K562 (cell line): ENCODE measurements around the gene PLXNB1. TPM values are rescaled to one million over a fixed set of nuclear protein-coding genes. Genes with fewer than 3 reads are reported as not detected.

Source experiments
- ATAC-seq: fragments of 200-7000 bp; cut with Tn5 transposase; 3 replicates; pipeline ENCODE4 v1.9.1; 2020; ENCODE audit warnings: moderate library complexity
- BruUV-seq: library from RNA; stranded (reverse); fragments of 400-500 nt; replicated peaks from 2 replicates; lab custom pipeline; 2021; lab: Mats Ljungman, UMichigan
- CTCF ChIA-PET: fragments of 300-600 bp; formaldehyde crosslinking; extraction: SDS; loops from one replicate; lab custom pipeline; 2021; ENCODE audit warnings: low intra/inter-chr PET ratio; lab: Yijun Ruan, JAX
- POLR2A ChIA-PET: fragments of 300-600, 350-650 bp; sonication (Branson Sonifier 250); formaldehyde crosslinking; extraction: SDS; loops from one replicate; lab custom pipeline; 2021; ENCODE audit warnings: antibody characterized with exemption, inconsistent platforms; lab: Yijun Ruan, JAX
- DNase-seq, 4 experiments: peaks; one replicate each; pipeline versions ENCODE4 v3.0.0 to v3.0.0-alpha.2; 2011 to 2018; ENCODE audit warnings: low spot score in 3 of 4, mixed read lengths in 3 of 4; ENCODE audit errors: extremely low read depth in 1 of 4
- FAIRE-seq: peaks from 2 replicates; lab custom pipeline; 2011; peaks lifted over from hg19 to GRCh38; lab: Jason Lieb, UNC
- H2AFZ ChIP-seq: 2 replicates; pipeline ENCODE4 v1.6.0; 2011; ENCODE audit warnings: low read depth, low read length, control low read depth, inconsistent platforms
- H3K27ac ChIP-seq: fragments of 200-600 bp; 3 replicates; pipeline ENCODE4 v1.8.0; 2011; ENCODE audit warnings: low read depth, mild to moderate bottlenecking, control low read depth, inconsistent platforms, low read length, moderate library complexity, mixed read lengths; ENCODE audit errors: extremely low read depth
- H3K27me3 ChIP-seq, 2 experiments: fragments of 300-600 bp in 1 of 2; 2 replicates in 1 of 2; 3 replicates in 1 of 2; pipeline versions ENCODE4 v1.6.0 to v1.8.0; 2011; ENCODE audit warnings: inconsistent platforms in 2 of 2, low read length in 2 of 2, mild to moderate bottlenecking in 1 of 2, mixed read lengths in 1 of 2, moderate library complexity in 1 of 2; ENCODE audit not compliant: control insufficient read depth in 2 of 2, insufficient read depth in 2 of 2
- H3K36me3 ChIP-seq: fragments of 300-600 bp; 3 replicates; pipeline ENCODE4 v1.8.0; 2011; ENCODE audit warnings: mild to moderate bottlenecking, low read length, inconsistent platforms; ENCODE audit not compliant: control insufficient read depth, insufficient read depth
- H3K4me1 ChIP-seq, 2 experiments: fragments of 200-600 bp in 1 of 2; replicated peaks in 1 of 2; 2 replicates in 1 of 2; 3 replicates in 1 of 2; pipeline versions ENCODE4 v1.5.1 to v1.8.0; 2011; ENCODE audit warnings: inconsistent platforms in 2 of 2, low read length in 2 of 2, mild to moderate bottlenecking in 1 of 2, mixed read lengths in 1 of 2, moderate library complexity in 1 of 2; ENCODE audit not compliant: control insufficient read depth in 2 of 2, insufficient read depth in 2 of 2
- H3K4me2 ChIP-seq: 2 replicates; pipeline ENCODE4 v1.6.1; 2011; ENCODE audit warnings: low read length, control low read depth, inconsistent platforms, mixed read lengths; ENCODE audit not compliant: insufficient read depth
- H3K4me3 ChIP-seq: fragments of 200-600 bp; sonication (generic), shearing (Covaris generic); 2 replicates; pipeline ENCODE4 v1.5.1; 2016; ENCODE audit warnings: control low read depth, inconsistent platforms
- H3K79me2 ChIP-seq: fragments of 200-600 bp; 3 replicates; pipeline ENCODE4 v1.8.0; 2011; ENCODE audit warnings: low read length, inconsistent platforms; ENCODE audit not compliant: control insufficient read depth, insufficient read depth
- H3K9ac ChIP-seq, 2 experiments: 2 replicates each; pipeline versions ENCODE4 v1.6.0 to v1.6.1; 2011; ENCODE audit warnings: low read depth in 2 of 2, low read length in 2 of 2, control low read depth in 1 of 2, inconsistent platforms in 1 of 2, mild to moderate bottlenecking in 1 of 2, mixed read lengths in 1 of 2; ENCODE audit not compliant: insufficient read depth in 1 of 2
- H3K9me1 ChIP-seq: one replicate; pipeline ENCODE4 v1.6.0; 2011; ENCODE audit warnings: inconsistent platforms, mild to moderate bottlenecking, low read length, moderate library complexity; ENCODE audit not compliant: control insufficient read depth, insufficient read depth
- H3K9me3 ChIP-seq: replicated peaks from 2 replicates; pipeline ENCODE4 v1.5.1; 2011; ENCODE audit warnings: low read depth, low read length, inconsistent platforms; ENCODE audit not compliant: control insufficient read depth, insufficient read depth
- H4K20me1 ChIP-seq: replicated peaks from 2 replicates; pipeline ENCODE4 v1.6.1; 2011; ENCODE audit warnings: low read length, inconsistent platforms, mixed read lengths; ENCODE audit not compliant: control insufficient read depth, insufficient read depth
- ARNT ChIP-seq, 2 experiments: fragments of 450-650 bp; IDR thresholded peaks; 2 replicates each; pipeline ENCODE4 v1.6.1; 2016; ENCODE audit warnings: mild to moderate bottlenecking in 1 of 2
- BACH1 ChIP-seq: fragments of 200-800 bp; sonication (Bioruptor generic); IDR thresholded peaks from 2 replicates; pipeline ENCODE4 v1.6.1; 2016; ENCODE audit warnings: missing genetic modification characterization, missing compliant biosample characterization
- HDAC2 ChIP-seq: fragments of 450-650 bp; IDR thresholded peaks from 2 replicates; pipeline ENCODE4 v1.6.1; 2016; ENCODE audit warnings: mild to moderate bottlenecking
- KDM4B ChIP-seq, 2 experiments: fragments of 450-650 bp in 1 of 2; sonication (generic) in 1 of 2; IDR thresholded peaks; 2 replicates each; pipeline ENCODE4 v1.6.1; 2016 to 2017; ENCODE audit warnings: borderline replicate concordance in 2 of 2, antibody characterized with exemption in 1 of 2, low read depth in 1 of 2, mild to moderate bottlenecking in 1 of 2
- ZBTB17 ChIP-seq: fragments of 450-650 bp; formaldehyde crosslinking; IDR thresholded peaks from 2 replicates; pipeline ENCODE4 v1.4.0; 2020; ENCODE audit warnings: mild to moderate bottlenecking
- ZNF239 ChIP-seq: fragments of 250-450 bp; sonication (Bioruptor Pico); IDR thresholded peaks from 2 replicates; pipeline ENCODE4 v1.4.0; 2020; ENCODE audit warnings: mild to moderate bottlenecking
- ZNF316 ChIP-seq: fragments of 450-650 bp; IDR thresholded peaks from 2 replicates; pipeline ENCODE4 v1.6.1; 2016
- WGBS: fragments of 100-300 bp; shearing (Covaris generic); methylation state at CpG from one replicate; pipeline ENCODE4 v1.1.6; 2016; ENCODE audit warnings: low coverage, mixed read lengths; ENCODE audit not compliant: insufficient coverage; ENCODE audit errors: missing lambda C conversion rate; 5-methylcytosine and 5-hydroxymethylcytosine counted together
- in situ Hi-C: fragments of 300-500 bp; cut with MboI; formaldehyde crosslinking; loops from 4 replicates; pipeline ENCODE4 v1.15.0; 2018; ENCODE audit warnings: inconsistent platforms, mixed read lengths
- intact Hi-C: fragments of 100-400 bp; cut with micrococcal nuclease; formaldehyde crosslinking; loops from 2 replicates; pipeline ENCODE4 v1.14.2; 2022
- polyA plus RNA-seq, 8 experiments: library from polyadenylated mRNA; depleted of rRNA in 4 of 8; stranded (reverse) in 5 of 8; unstranded in 3 of 8; fragments of >200 nt; fragmentation: Nextera tagmentation in 2 of 8; fragmentation: Illumina TruSeq in 1 of 8; extraction: Ambion mirVana in 2 of 8; extraction: Trizol in 1 of 8; gene quantifications; 2 replicates each; pipeline versions ENCODE4 v1.2.1 to v1.2.3, GENCODE V29; 2011 to 2014; ENCODE audit warnings: inconsistent platforms in 1 of 8, missing spikeins in 1 of 8
- total RNA-seq, 7 experiments: library from RNA; depleted of rRNA in 6 of 7; stranded (reverse); fragments of >200 nt in 6 of 7; fragmentation: Illumina TruSeq in 2 of 7; extraction: Trizol in 2 of 7; gene quantifications; 2 replicates each; pipeline versions ENCODE4 v1.2.1 to v1.2.3, GENCODE V29; 2011 to 2021; ENCODE audit warnings: low replicate concordance in 1 of 7

The PLXNB1 gene
- total and polyA plus RNA-seq, 9 of the 15 experiments (the other 6 are each of a cell fraction or from before 2014, with no cell fraction given) = 0.17 to 17.4 (median 6.0) TPM

GRCh38 chr3:48459773-48460516 lies 30.1 kb upstream of the PLXNB1 start:
- H3K4me2 ChIP-seq = no peak overlapping the region
- no peaks in the 10 kb centered on the region for H3K9me3 ChIP-seq
- 98% methylated on average over 7 of the region's 7 CpGs for WGBS
- no peaks in the 10 kb centered on the region for H3K9me1 ChIP-seq
- no TSS peak for BruUV-seq
- ATAC-seq (no peak), FAIRE-seq (no peak), DNase-seq (no peak)
- H3K79me2 ChIP-seq = no peaks in the 10 kb centered on the region
- no peak for TF ChIP-seq HDAC2
- no peaks in the 10 kb centered on the region for H3K27me3 ChIP-seq
- H3K36me3 ChIP-seq = peaks cover 49% of the 10 kb centered on the region
- no peak overlapping the region for H3K27ac ChIP-seq
- intact Hi-C loops = no loop called here
- ChIA-PET CTCF (no interaction called here), POLR2A (no interaction called here)
- H2AFZ ChIP-seq = no peak overlapping the region
- no peak overlapping the region for H3K9ac ChIP-seq
- peaks cover 0 to 4% of the 10 kb centered on the region in 2 experiments; a peak in 2 of 5 replicates for H3K4me1 ChIP-seq
- no peaks in the 10 kb centered on the region; the same call in 1 of the 2 replicates for H4K20me1 ChIP-seq
- H3K4me3 ChIP-seq = no peak overlapping the region
- in situ Hi-C loops = no loop called here

DNA sequence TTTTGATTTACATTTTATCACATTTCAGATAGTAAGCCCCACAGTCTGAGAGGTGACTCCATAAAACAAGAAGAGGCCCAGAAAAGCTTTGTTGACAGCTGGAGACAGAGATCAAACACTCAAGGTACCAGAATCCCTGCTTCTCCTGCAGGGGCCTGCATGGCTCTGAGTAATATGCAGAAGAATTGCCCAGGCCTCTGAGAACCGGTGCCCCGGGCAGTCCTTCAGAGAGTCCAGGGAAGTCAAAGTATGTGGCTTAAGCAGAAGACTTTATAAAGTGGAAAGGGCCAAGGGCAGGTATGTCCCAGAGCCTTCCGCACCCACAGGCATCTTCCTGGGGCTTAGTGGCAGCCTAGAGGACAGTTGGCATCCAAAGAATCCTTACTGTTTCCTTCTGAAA lies 29.4 kb upstream of the PLXNB1 start:
- H3K79me2 ChIP-seq = no peaks in the 10 kb centered on the region
- no TSS peak for BruUV-seq
- no peak overlapping the region for H3K27ac ChIP-seq
- TF ChIP-seq KDM4B (IDR thresholded peaks at IDR 0.05; ENCODE audit: borderline replicate concordance in 2 of 2, low read depth in 1 of 2) = no peak
- no peak for TF ChIP-seq BACH1 (tag)
- no peak for TF ChIP-seq ZNF239 (CRISPR knock-in tag)
- no peak for TF ChIP-seq ZNF316
- TF ChIP-seq ARNT (IDR thresholded peaks at IDR 0.05) = no peak
- TF ChIP-seq ZBTB17 = no peak
- no peak overlapping the region for H3K4me2 ChIP-seq
- WGBS = 100% methylated on average over 1 of the region's 3 CpGs
- no peak for ATAC-seq
- H3K27me3 ChIP-seq = no peaks in the 10 kb centered on the region
- H3K4me3 ChIP-seq = no peak overlapping the region
- POLR2A ChIA-PET = no interaction called here
- DNase-seq = no peak
- intact Hi-C loops (no loop called here), in situ Hi-C loops (no loop called here)
- peaks cover 54% of the 10 kb centered on the region for H3K36me3 ChIP-seq
- H2AFZ ChIP-seq = no peak overlapping the region
- H3K4me1 ChIP-seq = no peaks in the 10 kb centered on the region
- no peaks in the 10 kb centered on the region; the same call in 1 of the 2 replicates for H4K20me1 ChIP-seq
- CTCF ChIA-PET = no interaction called here
- no peak overlapping the region for H3K9ac ChIP-seq
- no peaks in the 10 kb centered on the region for H3K9me1 ChIP-seq
- FAIRE-seq = no peak
- no peaks in the 10 kb centered on the region for H3K9me3 ChIP-seq
